Adipocyte (in vitro differentiated cells): ENCODE data around the gene SCUBE2.

Source experiments
- DNase-seq: peaks from one replicate; pipeline ENCODE4 v3.0.0-alpha.2; 2015; ENCODE audit warnings: low read depth
- H3K27me3 ChIP-seq: replicated peaks from 2 replicates; pipeline ENCODE4 v1.7.0; 2013; ENCODE audit warnings: mild to moderate bottlenecking, low read length, moderate library complexity; ENCODE audit not compliant: control insufficient read depth, insufficient read depth
- H3K36me3 ChIP-seq: 2 replicates; pipeline ENCODE4 v1.7.0; 2013; ENCODE audit warnings: low read length, mild to moderate bottlenecking, moderate library complexity; ENCODE audit not compliant: control insufficient read depth, insufficient read depth, severe bottlenecking
- H3K4me1 ChIP-seq: 2 replicates; pipeline ENCODE4 v1.7.0; 2013; ENCODE audit warnings: mild to moderate bottlenecking, low read length, moderate library complexity; ENCODE audit not compliant: control insufficient read depth, insufficient read depth
- H3K4me3 ChIP-seq: 2 replicates; pipeline ENCODE4 v1.7.0; 2013; ENCODE audit warnings: mild to moderate bottlenecking, low read length, moderate library complexity
- H3K9ac ChIP-seq: 2 replicates; pipeline ENCODE4 v1.7.0; 2013; ENCODE audit warnings: mild to moderate bottlenecking, low read length, moderate library complexity
- H3K9me3 ChIP-seq: 2 replicates; pipeline ENCODE4 v1.7.0; 2013; ENCODE audit warnings: mild to moderate bottlenecking, low read length, moderate library complexity; ENCODE audit not compliant: control insufficient read depth

Gene SCUBE2

GRCh38 chr11:9082575-9082974 is 8.8 kb downstream of the SCUBE2 start:
- no peak overlapping the region for H3K4me3 ChIP-seq
- no peaks in the 10 kb centered on the region for H3K27me3 ChIP-seq
- no peak for DNase-seq
- H3K36me3 ChIP-seq, result no peaks in the 10 kb centered on the region
- H3K9ac ChIP-seq, result no peak overlapping the region
- no peaks in the 10 kb centered on the region for H3K9me3 ChIP-seq
- H3K4me1 ChIP-seq, result no peaks in the 10 kb centered on the region

DNA sequence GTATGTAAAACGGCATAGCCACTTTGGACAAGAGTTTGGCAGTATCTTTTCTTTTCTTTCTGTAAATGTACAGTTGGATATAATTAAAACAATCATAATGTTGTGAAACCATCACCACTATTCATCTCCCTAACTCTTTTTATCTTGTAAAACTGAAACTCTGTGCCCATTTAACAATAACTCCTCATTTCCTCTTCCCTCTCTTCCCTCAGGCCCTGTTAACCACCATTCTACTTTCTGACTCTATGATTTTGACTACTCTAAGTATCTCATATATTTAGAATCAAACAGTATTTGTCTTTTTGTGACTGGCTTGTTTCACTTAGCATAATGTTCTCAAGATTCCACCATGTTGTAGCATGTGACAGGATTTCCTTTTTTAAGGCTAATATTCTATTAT is 10.2 kb downstream of the SCUBE2 start:
- no peaks in the 10 kb centered on the region for H3K9me3 ChIP-seq
- H3K4me3 ChIP-seq, result no peak overlapping the region
- DNase-seq, result no peak
- no peaks in the 10 kb centered on the region for H3K36me3 ChIP-seq
- no peaks in the 10 kb centered on the region for H3K4me1 ChIP-seq
- no peak overlapping the region for H3K9ac ChIP-seq
- no peaks in the 10 kb centered on the region for H3K27me3 ChIP-seq

DNA sequence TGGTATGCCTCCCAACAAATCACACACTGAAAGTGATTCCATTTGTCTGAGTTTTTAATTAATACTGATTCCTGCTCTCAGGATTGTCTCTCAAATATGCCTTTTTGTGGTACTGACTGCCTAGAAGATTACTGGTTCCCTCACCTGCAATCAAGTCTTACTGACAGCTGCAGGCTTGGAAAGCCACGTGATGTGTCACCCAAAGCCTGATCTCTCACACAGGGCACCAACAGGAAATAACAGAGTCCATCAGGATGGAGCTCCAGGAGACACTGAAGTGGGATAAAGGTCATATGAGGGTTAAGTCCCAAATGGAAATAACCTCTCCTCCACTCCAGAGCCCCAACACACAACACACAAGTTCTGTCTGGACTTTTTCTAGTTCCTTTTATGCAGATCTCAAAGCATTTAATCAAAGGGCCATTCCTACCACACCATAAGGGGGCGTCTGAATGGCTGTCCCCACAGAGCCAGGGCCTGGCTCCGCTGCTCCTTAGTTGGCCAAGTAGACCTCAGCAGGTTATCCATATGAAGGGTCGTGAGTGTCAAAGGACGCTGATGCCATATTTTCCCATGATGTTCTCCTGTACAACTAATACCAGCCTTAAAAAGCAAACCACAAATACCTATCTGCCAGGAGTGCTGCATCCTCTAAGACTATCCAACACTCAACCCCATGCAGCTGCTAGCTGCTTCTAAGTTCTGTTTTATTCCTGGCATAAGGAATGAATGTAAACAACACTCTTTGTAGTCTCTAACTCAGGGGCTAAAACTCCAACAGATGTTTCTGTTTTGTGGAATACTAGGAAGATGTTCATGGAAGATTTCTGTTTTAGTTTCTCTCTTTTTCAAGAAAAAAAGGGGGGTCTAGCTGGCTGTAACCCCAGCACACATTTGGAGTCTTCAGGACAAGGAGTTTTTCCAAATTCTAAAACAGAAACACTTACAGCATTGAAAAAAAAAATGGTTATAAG is 13.0 kb downstream of the SCUBE2 start:
- DNase-seq, result no peak
- Histone ChIP-seq H3K36me3 (no peaks in the 10 kb centered on the region), H3K27me3 (no peaks in the 10 kb centered on the region), H3K9ac (no peak overlapping the region), H3K4me1 (no peaks in the 10 kb centered on the region), H3K9me3 (no peaks in the 10 kb centered on the region), H3K4me3 (no peak overlapping the region)

DNA sequence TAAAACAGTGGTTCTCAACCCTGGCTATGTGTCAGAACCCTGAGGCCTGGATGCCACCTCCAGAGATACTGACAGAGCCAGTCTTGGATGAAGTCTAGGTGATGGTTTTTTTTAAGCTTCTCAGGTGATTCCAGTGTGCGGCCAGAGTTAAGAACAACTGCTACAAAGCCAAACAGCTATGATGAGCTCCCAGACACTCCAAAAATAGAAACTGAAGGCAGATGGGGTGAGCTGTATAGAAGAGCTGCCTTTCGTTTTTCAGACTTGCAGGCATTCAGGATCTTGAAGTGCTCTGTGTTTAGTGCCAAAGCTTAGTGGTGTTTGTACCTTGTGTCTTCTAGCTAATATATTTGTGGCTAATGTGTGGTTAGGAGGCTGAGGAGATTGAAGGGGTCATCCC is 14.2 kb downstream of the SCUBE2 start:
- no peak for DNase-seq
- Histone ChIP-seq H3K4me1 (no peaks in the 10 kb centered on the region), H3K36me3 (no peaks in the 10 kb centered on the region), H3K9ac (no peak overlapping the region), H3K9me3 (no peaks in the 10 kb centered on the region), H3K4me3 (no peak overlapping the region), H3K27me3 (no peaks in the 10 kb centered on the region)

DNA sequence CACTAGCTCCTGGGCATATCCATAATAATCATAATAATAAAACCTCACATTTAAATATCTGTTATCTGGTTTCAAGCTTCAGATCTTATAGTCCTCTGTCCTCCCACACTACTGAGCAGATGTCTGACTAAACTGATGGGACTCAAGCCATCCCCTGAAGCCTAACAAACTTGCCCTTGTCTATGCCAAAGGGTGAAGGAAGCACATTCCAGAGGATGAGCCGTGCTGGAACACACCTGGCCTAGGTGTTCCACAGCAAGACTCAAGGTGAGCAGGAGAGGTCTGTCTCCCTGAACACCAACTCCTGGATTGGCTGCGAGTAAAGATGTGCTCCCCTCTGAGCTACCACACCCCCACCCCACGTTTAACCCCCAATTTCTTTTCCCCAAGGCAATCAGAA is 14.7 kb downstream of the SCUBE2 start:
- DNase-seq, result no peak
- no peaks in the 10 kb centered on the region for H3K27me3 ChIP-seq
- H3K9me3 ChIP-seq, result no peaks in the 10 kb centered on the region
- H3K36me3 ChIP-seq, result no peaks in the 10 kb centered on the region
- no peak overlapping the region for H3K9ac ChIP-seq
- no peaks in the 10 kb centered on the region for H3K4me1 ChIP-seq
- H3K4me3 ChIP-seq, result no peak overlapping the region

DNA sequence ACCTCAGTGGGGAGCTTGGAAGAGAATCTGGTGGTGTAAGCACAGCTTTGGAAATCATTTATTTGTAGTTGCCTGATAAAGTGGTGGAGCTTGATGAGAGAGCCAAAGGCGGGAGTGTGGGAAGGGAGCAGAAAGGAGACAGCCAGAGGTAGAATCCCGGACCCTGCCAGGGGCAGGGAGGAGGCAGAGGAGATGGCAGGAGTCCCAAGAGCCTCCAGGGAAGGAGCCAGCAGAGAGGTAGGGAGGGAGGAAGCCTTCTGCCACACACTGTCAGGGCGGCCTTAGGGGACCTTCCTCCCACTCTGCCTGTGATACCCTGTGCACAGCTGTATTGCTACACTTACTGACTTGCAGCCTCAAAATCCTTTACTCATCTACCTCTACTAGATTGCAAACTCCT is 15.4 kb downstream of the SCUBE2 start:
- Histone ChIP-seq H3K9ac (no peak overlapping the region), H3K9me3 (no peaks in the 10 kb centered on the region), H3K4me1 (no peaks in the 10 kb centered on the region), H3K36me3 (no peaks in the 10 kb centered on the region), H3K27me3 (no peaks in the 10 kb centered on the region), H3K4me3 (no peak overlapping the region)
- DNase-seq, result no peak

DNA sequence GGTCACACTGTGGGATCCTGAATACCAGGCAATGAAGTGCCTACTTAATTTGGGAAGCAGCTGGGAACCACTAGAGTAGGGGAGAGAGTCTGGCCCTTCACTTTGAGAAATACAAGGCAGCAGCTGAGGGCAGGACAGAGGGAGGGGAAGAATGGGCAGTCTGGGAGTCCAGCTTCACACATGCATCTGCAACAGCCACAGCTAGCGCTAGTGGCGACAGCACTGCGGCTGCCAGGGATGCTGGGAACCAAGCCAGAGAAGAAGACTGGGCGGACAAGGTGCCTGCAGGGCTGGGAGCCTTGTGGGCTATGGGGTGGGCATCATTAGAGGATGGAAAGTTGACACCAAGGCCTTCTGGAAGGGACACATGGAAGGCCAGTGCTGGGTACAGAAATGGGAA is 15.8 kb downstream of the SCUBE2 start:
- DNase-seq, result no peak
- Histone ChIP-seq H3K9ac (no peak overlapping the region), H3K36me3 (no peaks in the 10 kb centered on the region), H3K27me3 (no peaks in the 10 kb centered on the region), H3K4me1 (no peaks in the 10 kb centered on the region), H3K9me3 (no peaks in the 10 kb centered on the region), H3K4me3 (no peak overlapping the region)

DNA sequence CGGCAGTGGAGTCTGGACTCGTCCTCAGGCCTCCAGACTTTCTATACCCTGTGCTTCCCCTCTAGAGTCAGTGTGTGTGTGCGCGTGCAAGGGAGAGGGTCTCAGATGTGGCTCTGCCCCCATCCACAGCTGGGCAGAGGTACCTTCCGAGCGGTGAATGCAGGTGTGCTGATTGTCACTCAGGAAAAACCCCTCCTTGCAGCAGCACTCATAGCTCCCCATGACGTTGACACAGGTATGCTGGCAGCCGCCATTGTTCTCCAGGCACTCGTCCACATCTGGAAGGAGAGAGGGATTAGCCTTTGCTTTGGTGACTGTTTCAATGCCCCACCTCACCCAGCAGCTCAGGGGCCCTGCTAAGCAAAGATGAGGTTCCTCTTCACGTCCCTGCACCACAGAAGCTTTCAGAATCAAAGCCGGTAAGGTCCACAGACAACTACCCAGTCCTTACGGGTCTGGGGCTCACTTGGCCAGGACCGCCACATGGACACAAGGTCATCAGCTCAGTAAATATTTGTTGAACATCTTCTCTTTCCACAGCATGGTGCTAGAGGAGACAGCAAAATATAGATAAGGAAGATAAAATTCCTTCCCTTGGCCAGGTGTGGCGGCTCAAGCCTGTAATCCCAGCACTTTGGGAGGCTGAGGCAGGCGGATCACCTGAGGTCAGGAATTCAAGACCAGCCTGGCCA is 16.9 kb downstream of the SCUBE2 start:
- Histone ChIP-seq H3K36me3 (no peaks in the 10 kb centered on the region), H3K4me3 (no peak overlapping the region), H3K9ac (no peak overlapping the region), H3K4me1 (no peaks in the 10 kb centered on the region), H3K27me3 (no peaks in the 10 kb centered on the region), H3K9me3 (no peaks in the 10 kb centered on the region)
- DNase-seq, result no peak

DNA sequence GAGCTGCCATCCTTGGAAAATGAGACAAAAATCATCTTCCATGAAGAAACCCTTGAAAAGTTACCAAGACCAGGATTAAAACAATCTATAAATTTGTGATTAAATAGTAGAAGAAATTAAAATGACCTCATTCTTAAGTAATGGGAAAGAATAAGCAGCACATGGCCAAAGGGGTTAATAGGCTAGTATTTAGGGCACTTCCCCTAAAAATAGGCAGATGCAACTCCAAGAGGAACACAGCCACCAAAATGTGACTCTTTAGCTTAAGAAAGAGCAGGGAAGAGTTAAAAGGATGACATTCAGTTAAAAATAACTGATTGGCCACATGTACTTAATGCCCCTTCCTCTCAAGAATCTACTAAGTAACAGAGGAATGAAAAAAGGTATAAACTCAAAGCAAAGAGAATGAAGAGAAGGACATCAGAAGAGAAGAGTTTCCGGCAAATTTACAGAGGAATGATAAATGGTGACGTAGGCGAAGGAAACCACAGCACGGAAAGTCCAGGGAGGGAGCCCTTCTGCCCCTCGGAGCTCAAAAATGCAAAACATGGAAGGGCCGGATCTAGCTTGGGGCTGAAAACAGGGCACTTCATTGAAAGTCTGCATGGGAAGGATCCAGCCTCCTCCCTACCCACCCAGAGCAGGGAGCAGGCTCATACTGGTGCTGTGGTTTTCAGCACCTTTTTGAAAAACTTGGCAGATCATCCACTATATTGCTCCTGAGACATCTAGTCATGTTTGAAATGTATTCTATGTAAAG is 17.8 kb downstream of the SCUBE2 start:
- no peak for DNase-seq
- Histone ChIP-seq H3K9ac (no peak overlapping the region), H3K9me3 (no peaks in the 10 kb centered on the region), H3K4me3 (no peak overlapping the region), H3K36me3 (no peaks in the 10 kb centered on the region), H3K4me1 (no peaks in the 10 kb centered on the region), H3K27me3 (no peaks in the 10 kb centered on the region)

- Histone ChIP-seq H3K4me1 (no peaks in the 10 kb centered on the region), H3K9ac (no peak overlapping the region), H3K9me3 (no peaks in the 10 kb centered on the region), H3K36me3 (no peaks in the 10 kb centered on the region), H3K4me3 (no peak overlapping the region), H3K27me3 (no peaks in the 10 kb centered on the region)
- DNase-seq, result no peak
These were observed 18.7 kb downstream of the SCUBE2 start for GRCh38 chr11:9072626-9073176.

GRCh38 chr11:9071692-9072091 is 19.7 kb downstream of the SCUBE2 start:
- Histone ChIP-seq H3K4me1 (no peaks in the 10 kb centered on the region), H3K9me3 (no peaks in the 10 kb centered on the region), H3K9ac (no peak overlapping the region), H3K27me3 (no peaks in the 10 kb centered on the region), H3K4me3 (no peak overlapping the region), H3K36me3 (no peaks in the 10 kb centered on the region)
- DNase-seq, result no peak
